Measurements from ENCODE around the gene PEX12.
"Not testable (repeated sequence)": the region's sequence is repeated elsewhere in the genome, so short reads cannot be mapped to it uniquely, and the experiment has no call there.

PEX12 gene

GRCh38 chr17:35577830-35578196 lies 558 bp downstream of the PEX12 start:
- no peak for DNase-seq

DNA sequence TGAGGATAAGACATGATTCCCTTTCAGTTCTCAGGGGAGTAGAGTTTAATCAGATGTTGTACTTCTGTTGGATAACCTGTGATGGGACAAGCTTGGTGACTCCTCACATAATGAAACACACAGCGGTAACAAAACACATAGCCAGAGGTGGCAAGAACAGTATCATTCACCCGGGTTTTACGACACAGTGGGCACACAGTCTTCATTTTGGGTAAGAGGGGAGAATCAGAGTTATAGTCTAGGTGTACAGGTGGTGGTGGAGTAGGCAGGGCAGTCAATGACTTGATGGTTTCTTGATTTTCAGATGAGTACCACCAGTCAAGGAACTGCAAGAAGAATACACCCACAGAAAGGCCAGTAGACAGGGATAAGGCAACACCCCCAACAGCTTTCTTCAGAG lies 2.6 kb downstream of the PEX12 start:
- DNase-seq, result no peak

DNA sequence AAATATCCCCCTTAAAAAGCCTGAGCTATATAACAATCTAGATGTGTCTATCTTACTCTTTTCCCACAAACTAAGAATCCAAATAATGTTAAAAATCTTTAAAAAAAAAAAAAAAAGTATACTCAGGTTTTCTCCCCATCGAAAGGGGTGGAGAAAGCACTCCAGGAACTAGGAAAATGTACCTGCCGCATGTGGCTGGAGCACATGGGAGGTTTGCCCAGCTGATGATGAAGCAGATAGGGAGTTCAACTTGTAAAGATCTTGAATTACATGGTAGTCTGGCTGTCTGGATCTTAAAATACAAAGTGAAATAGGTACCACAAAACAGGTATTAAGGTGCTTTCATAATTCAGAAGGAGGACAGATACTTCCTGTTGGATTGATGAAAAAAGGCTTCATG lies 9.0 kb downstream of the PEX12 start:
- DNase-seq, result no peak

DNA sequence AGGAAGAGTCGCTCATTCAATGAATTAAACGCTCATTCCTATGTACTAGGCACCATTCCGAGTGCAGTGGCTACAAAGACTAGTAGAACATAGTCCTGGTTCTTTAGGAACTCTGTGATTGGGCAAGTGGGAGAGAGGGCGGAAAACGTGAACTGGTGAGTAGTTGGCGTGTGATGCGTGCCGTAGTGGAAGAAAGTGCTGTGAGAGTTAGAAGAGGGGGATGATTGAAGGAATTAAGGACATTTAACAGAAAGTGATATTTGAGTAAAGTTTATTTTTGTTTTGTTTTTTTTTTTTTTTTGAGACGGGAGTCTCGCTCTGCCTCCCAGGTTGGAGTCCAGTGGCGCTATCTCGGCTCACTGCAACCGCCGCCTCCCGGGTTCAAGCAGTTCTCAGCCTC lies 9.8 kb downstream of the PEX12 start:
- peak; percentile 49 for DNase-seq

DNA sequence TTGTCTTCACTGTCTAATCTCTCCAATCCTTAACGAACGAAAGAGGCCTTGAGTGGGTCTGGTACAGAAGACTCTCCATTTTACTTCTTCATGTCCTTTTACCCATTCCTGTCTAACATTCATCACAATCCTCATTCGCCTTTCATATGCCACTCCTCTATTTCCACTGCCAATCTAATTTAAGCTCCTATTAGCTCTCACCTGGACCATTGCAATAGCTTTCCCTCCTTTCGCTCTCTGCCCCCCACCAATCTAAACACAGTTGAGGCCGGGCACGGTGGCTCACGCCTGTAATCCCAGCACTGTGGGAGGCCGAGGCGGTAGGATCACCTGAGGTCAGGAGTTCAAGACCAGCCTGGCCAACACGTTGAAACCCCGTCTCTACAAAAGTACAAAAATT lies 11.4 kb downstream of the PEX12 start:
- DNase-seq, result no peak

- DNase-seq, result not testable (repeated sequence)
These were observed 15.2 kb downstream of the PEX12 start for GRCh38 chr17:35563181-35563580.

DNA sequence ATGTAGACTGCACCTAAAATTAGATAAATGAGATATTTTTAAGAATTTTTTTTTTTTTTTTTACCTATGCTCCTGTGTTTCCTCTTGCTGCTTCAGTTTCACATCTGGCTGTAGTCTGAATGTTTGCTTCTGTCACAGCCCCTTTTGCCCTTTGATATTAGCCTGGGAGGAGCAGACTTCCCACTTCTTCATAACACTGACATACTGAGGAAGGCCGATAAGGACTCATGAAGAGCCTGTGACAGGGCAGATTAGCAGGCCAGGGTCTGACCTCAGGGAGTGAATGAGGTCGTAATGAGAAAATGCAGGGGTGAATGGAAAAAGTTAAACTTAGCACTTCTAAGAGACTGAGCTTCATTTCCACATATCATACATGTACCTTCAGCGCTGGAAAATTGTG lies 17.7 kb downstream of the PEX12 start, which contains the start of gene SLFN14:
Gene SLFN14 (minus strand): TSS at position 117 of the 400 bp plus-strand sequence. CDS start 2,757 bp downstream, outside the sequence.
- DNase-seq, result no peak

DNA sequence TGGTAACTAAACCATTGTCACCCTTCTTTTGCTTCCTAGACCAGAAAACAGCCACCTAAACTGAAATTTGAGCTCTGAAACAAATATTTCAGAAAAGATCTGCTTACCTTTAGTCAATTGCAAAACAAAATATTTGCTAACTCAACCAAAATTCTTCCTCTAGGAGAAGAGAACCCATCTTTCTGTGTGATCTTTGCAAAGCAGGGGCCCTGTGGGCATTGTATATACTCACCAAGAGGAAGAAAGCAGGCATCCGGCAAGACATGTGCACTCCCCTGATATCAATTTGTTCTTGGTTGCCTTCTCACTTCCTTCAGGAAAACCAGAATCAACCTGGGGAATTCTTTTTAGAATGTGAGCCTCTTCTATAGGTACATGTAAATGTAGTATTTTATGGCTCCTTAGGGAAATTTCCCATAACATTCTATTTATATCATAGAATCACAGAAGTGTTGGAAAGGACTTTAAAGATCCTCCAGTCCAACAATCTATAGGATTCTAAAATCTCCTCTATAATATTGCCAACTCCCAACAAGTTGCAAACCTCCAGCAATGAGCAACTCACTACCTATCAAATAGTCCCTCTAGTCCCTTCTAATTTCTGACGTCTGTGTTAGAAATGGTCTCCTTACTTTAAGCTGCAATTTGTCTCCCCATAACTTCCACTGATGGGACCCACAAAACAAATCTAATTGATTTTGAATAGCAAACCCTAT lies 18.7 kb downstream of the PEX12 start:
- DNase-seq, result no peak

DNA sequence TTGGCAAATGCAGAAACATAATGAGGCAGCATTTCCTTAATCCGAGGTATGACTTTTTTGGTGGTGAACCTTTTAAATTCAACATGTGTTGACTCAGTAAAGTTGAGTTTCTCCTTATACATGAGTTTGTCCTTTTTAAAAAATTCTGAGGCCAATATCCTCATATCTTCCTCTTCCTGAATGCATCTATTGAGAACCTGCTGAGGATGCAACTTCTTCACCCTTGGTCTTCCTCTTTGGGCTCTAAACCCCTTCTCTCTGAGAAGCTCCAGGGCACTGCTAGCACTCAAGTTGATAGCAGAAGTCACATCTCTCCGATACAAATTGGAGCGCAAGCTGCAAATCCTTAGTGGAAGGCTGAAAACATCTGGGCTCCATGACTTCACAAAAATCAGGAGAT lies 21.0 kb downstream of the PEX12 start:
- no peak for DNase-seq

- DNase-seq, result no peak
These were observed 22.7 kb downstream of the PEX12 start for GRCh38 chr17:35555691-35556090.

GRCh38 chr17:35554668-35555067 lies 23.7 kb downstream of the PEX12 start:
- DNase-seq, result no peak

DNA sequence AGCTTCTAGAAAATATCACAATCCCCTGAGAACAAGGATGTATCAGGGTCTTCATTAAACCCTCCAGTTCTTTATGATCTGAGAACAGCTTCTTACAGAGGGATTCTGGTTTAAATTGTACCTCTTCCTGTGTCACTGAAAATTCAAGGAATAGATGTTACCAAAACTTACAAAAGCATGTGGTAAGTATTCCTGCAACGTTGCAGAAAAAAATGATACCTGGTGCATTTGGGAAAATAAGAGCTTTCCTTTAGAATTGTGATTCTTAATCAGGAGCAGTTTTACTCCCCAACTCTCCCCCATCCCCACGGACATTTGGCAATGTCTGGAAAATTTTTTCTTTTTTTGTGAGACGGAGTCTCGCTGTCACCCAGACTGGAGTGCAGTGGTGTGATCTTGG lies 25.1 kb downstream of the PEX12 start:
- DNase-seq, result no peak

DNA sequence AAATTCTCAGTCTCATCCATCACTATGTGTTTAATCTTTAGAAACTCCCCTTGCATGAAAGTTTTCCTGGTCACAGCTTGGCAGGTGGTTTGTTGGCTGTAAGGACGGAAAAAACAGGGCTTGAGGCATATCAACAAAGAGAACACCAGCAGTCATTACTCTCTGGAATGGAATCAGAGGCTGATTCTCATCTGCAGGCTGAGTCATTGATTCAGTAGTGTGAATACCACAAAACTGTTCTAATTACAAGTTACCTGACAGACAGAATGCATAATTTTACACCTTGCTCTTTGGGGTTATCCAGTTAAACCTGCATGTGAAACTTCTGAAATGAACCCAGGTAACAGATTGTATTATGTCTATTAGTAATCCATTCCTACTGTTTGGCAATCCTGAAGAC lies 29.4 kb downstream of the PEX12 start:
- no peak for DNase-seq

DNA sequence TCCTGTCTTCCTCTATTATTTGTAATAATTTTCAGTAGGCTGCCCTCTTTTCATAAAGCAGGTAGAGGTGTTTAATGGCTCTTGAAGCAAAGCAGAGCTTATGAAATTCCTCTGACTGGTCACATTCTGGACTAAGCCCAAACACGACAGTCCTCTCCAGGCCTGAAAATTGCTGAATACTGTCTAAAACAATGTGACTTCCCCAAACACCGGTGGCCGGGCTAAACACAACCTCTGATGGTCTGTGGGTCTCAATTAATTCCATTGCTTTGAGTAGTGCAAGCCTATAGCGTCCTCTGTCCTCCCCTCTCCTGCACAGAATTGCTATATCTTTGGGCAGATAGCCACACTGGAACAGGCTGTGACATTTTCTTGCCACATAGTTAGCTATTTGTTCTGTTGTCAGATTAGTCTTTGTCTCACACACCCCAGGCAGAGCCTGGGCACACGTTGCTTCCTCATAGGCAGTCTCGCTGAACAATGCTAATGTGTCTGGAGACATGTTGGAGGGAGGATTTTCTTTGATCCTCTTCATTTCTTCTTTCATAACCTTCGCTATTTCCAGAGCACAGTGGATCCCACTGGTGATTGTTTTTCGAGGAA lies 30.1 kb downstream of the PEX12 start:
- no peak for DNase-seq

DNA sequence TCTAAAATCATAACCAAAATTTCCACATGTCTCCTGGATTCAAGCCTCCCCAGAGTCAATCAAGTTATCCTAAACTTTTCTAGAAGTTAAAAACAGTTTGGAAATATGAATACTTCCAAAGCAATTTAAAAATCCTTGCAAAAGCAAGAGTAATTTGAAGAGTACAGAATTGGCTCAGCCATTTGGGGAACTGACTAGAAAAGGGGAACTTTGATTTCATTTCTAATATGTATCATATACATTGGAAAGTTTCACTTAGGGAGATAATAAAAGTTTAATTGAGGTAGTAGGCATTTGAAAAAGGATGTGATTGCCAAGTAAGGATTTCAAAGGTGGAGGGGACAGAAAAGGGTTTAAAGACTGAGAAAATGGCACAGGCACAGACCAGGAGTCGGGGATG lies 31.9 kb downstream of the PEX12 start:
- no peak for DNase-seq

- no peak for DNase-seq
These were observed 33.2 kb downstream of the PEX12 start for GRCh38 chr17:35545150-35545549.

DNA sequence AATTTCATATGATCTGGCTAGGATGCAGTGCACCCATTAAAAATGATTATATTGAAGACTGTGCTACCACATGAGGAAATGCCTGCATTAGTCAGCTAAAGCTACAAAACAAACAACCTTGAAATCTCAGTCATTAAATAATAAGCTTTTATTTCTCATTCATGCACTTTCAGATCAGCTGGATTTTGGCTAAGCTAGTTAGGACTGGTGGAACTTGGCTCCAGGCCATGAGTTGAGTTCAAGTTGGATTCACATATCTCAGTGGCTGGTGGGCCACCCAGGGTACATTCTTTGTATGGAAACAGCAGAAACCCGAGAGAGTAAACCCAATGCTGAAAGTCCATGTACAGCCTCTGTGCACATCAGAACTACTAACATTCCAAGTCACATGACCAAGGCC lies 34.5 kb downstream of the PEX12 start:
- DNase-seq, result peak; percentile 16

DNA sequence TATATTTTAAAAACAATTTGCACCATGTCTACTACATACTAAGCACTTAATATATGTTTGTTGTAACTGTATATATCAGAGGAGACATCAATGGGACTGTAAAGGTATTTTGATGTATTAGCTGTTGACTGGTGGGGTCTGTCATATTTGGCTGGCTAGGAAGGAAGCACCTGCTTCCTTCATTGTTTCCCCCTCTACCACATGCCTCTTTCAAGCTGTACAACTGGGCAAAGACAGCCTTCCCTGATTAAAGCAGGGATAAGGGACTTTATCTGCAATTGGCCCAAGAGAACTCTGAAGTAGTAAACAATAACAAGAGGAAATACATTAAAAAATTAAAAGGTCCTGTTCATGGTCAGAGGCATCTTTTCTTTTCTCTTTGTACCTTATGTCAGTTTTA lies 35.4 kb downstream of the PEX12 start:
- no peak for DNase-seq

- DNase-seq, result no peak
These were observed 36.9 kb downstream of the PEX12 start for GRCh38 chr17:35541434-35541833.

- peak; percentile 16 for DNase-seq
These were observed 37.6 kb downstream of the PEX12 start for GRCh38 chr17:35540589-35541404.

DNA sequence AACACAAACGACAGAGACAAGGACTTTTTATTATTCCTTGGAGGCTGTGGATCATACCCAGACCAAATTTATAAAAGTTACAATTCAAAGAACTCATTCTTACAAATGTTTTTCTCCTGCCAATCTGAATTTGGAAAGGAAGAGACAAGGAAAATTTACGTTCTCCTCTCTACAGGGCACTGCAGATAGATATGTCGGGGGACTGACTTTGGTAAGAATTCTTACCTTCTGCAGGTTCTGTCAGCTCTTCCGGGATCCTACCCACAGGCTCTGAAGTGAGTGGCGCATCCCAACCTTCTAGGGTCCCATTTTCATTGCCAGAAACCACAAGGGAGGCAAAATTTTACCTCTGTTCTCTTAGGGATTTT lies 38.7 kb downstream of the PEX12 start:
- no peak for DNase-seq

DNA sequence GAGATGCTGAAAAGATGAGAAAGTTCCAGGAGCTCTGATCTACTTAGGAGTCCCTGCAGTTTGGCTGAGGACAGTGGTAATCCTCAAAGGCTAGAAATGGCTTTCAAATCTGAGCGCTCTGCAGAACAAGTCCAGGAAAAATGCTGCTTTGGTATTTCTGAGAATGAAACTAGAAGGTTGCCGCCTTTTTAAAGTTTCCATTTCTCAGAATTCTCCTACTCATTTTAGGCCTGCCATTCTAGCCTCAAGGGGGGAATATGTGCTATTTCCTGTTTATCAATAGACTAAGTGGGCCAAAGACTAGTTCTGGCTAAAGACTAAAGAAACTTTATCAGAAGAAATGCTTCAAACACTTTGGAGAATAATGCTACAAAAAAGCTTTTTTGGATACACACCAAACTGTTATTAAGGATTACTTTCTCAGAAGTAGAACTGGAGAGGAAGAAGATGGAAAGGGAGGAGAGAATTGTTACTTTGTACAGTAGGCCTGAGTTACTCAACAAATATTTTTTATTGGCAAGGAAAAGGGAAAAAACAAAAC lies 40.7 kb downstream of the PEX12 start, which contains the start of gene SLFN12L:
Gene SLFN12L (minus strand): TSS at position 78 of the 541 bp plus-strand sequence. CDS start 15,314 bp downstream, outside the sequence.
- no peak for DNase-seq

DNA sequence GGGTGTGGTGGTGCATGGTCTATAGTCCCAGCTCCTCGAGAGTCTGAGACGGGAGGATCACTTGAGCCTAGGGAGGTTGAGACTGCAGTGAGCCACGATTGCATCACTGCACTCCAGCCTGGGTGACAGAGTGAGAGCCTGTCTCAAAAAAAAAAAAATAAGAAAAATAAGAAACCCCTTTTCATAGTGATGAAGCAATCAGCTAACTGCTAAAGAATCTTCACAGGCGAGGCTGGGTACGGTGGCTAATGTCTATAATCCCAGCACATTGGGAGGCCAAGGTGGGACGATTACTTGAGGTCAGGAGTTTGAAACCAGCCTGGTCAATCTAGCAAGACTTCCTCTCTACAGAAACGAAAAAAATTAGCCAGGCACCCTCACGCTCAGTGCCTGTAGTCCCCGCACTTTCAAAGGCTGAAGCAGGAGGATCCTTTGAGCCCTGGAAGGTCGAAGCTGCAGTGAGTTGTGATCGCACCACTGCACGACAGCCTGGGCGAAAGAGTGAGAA lies 41.7 kb downstream of the PEX12 start:
- DNase-seq, result no peak
